A549 (cell line): ENCODE data around the gene SND1.

Source experiments
- CTCF ChIP-seq: fragments of >200 bp; sonication (Bioruptor Twin); formaldehyde crosslinking; IDR thresholded peaks from 3 replicates; pipeline ENCODE4 v1.5.1; 2016
- MYC ChIP-seq: IDR thresholded peaks from 2 replicates; pipeline ENCODE4 v1.6.1; 2012; ENCODE audit warnings: mild to moderate bottlenecking, inconsistent platforms, low read length, improper control_type of control experiment, borderline replicate concordance
- POLR2A ChIP-seq: IDR thresholded peaks from 2 replicates; pipeline ENCODE4 v1.6.1; 2012; ENCODE audit warnings: mild to moderate bottlenecking, low read length
- RAD21 ChIP-seq, 2 experiments: fragments of >200 bp in 1 of 2; sonication (Bioruptor Twin) in 1 of 2; formaldehyde crosslinking in 1 of 2; IDR thresholded peaks in 1 of 2; conservative IDR thresholded peaks in 1 of 2; 2 replicates in 1 of 2; 3 replicates in 1 of 2; pipeline ENCODE4 v1.6.1; 2012 to 2018; ENCODE audit warnings: inconsistent platforms in 1 of 2
- RCOR1 ChIP-seq: fragments of 150-350 bp; IDR thresholded peaks from 2 replicates; pipeline ENCODE4 v1.6.1; 2014; ENCODE audit warnings: antibody characterized with exemption, low read length, low read depth
- SREBF2 ChIP-seq: fragments of 450-650 bp; IDR thresholded peaks from 2 replicates; pipeline ENCODE4 v1.6.1; 2014; ENCODE audit warnings: mild to moderate bottlenecking, moderate library complexity

GRCh38 chr7:127612263-127612662, 39.7 kb upstream of the SND1 start:
- no peak for TF ChIP-seq SREBF2
- no peak for TF ChIP-seq CTCF
- no peak for TF ChIP-seq POLR2A
- TF ChIP-seq MYC, result no peak
- TF ChIP-seq RAD21 (conservative IDR thresholded peaks at IDR 0.05 in 1 of 2, IDR thresholded peaks at IDR 0.05 in 1 of 2), result no peak
- no peak for TF ChIP-seq RCOR1
